ENCODE measurements around the gene ZFYVE9. TPM values are rescaled to one million over a fixed set of nuclear protein-coding genes. Genes with fewer than 3 reads are reported as not detected.
A peak's percentile ranks its signal among the peaks of the same experiment; 100 is the strongest.

The ZFYVE9 gene
- total and polyA plus RNA-seq, 2 of the 4 experiments (the other 2 are of a cell fraction): 8.3 to 28.7 TPM

DNA sequence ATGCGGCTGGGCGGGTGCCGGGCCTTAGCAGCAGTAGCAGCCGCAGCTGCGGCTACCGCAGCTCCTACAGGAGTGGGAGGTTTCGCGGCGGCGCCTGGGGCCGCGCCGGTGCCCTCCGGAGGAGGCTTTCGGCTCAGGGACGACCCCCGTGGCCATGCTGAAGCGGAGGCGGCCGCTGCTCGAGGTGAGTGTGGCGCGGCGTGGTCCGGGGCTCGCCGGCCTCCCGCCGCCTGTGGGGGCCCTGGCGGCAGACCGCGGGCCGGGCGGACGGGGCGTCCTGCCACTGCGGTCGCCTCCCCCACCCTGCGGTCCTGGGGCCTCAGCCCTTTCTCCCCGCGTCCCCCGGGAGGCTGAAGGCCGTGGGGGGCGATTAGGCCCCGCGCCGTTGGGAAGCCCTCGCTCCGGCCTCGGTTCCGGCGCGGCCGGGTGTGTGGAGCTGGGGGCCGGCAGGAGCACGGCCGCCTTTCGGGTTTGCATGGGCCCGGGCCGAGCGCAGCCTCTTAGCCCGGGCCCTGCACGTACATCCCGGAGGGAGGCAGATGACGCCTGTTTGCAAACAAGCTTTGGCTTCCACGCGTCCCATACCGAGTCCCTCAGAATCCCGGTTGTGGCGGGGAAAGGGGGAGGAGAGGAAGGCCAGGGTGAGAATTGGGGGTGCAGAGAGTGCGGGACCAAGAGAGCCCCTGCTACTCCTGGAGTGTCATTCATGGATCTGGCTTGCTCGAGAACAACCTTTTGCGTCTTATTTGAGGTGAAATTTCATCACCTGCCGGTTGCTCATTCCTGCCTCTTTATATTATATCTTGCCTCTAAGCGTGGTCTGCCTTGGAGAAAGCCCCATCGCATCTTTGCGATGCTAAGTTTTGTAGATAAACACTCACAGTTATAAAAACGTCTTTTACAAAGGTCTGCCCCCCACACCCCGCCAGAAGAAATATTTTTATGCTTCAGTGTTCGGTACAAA lies 613 bp downstream of the ZFYVE9 start:
- Histone ChIP-seq H3K4me3 (ENCODE audit: insufficient read depth, low read depth, low read length) (peak overlapping the region; percentile 86), H2AK9ac (replicated peaks; ENCODE audit: low read depth, low read length, poor library complexity) (peak overlapping the region; percentile 81), H2BK20ac (ENCODE audit: low read depth, low read length) (no peak overlapping the region), H3K23ac (ENCODE audit: low read depth, low read length) (peak overlapping the region; percentile 48), H2AK5ac (ENCODE audit: low read depth, low read length) (no peak overlapping the region), H3K79me1 (ENCODE audit: low read depth in 1 of 2, low read length in 2 of 2) (peaks cover 2 to 23% of the 10 kb centered on the region in 2 experiments; a peak in 3 of 4 replicates), H3K4me2 (ENCODE audit: low read depth, low read length) (peak overlapping the region; percentile 92), H3K27ac (ENCODE audit: insufficient read depth, low read length) (peak overlapping the region; percentile 70), H3K4me1 (ENCODE audit: control insufficient read depth, insufficient read depth, low read length) (peaks cover 4% of the 10 kb centered on the region), H3K9me3 (ENCODE audit: control insufficient read depth, insufficient read depth, low read length) (no peaks in the 10 kb centered on the region), H2AFZ (replicated peaks; ENCODE audit: low read length, poor library complexity) (peak overlapping the region; percentile 94), H3K9ac (ENCODE audit: low read depth, low read length) (peak overlapping the region; percentile 93), H3K36me3 (ENCODE audit: control insufficient read depth, insufficient read depth, low read length) (no peaks in the 10 kb centered on the region), H3K4ac (ENCODE audit: low read depth, low read length) (peak overlapping the region; percentile 38), H2BK120ac (ENCODE audit: low read depth, low read length) (peak overlapping the region; percentile 20; the same call in 1 of the 2 replicates), H3K56ac (ENCODE audit: extremely low read depth, insufficient read depth, low read length) (peak overlapping the region; percentile 61; the same call in 1 of the 2 replicates), H4K5ac (ENCODE audit: low read depth, low read length) (peak overlapping the region; percentile 24; the same call in 1 of the 2 replicates), H2BK15ac (ENCODE audit: low read depth, low read length) (no peak overlapping the region), H3K27me3 (ENCODE audit: control insufficient read depth, insufficient read depth, low read length) (no peaks in the 10 kb centered on the region), H3K9me1 (ENCODE audit: insufficient read depth, low read length) (no peaks in the 10 kb centered on the region), H4K20me1 (ENCODE audit: insufficient read depth, low read length) (peaks cover 6% of the 10 kb centered on the region; the same call in 1 of the 2 replicates), H3K14ac (replicated peaks; ENCODE audit: low read depth, low read length) (peak overlapping the region; percentile 54), H4K91ac (ENCODE audit: insufficient read depth, low read depth, low read length) (peak overlapping the region; percentile 12; the same call in 1 of the 2 replicates), H3K18ac (ENCODE audit: low read depth, low read length) (peak overlapping the region; percentile 42), H2BK5ac (ENCODE audit: low read depth, low read length, poor library complexity, severe bottlenecking) (peak overlapping the region; percentile 68), H4K8ac (ENCODE audit: low read depth in 2 of 2, low read length in 2 of 2) (peak overlapping the region in 1 of 2 experiments; percentile 4; a peak in 1 of 4 replicates)
- dilution Hi-C loops (cut with HindIII; ENCODE audit: low sequenced_read_pairs, unreplicated experiment) (no loop called here), in situ Hi-C loops (cut with MboI; ENCODE audit: low sequenced_read_pairs) (no loop called here), intact Hi-C loops (cut with micrococcal nuclease) (loop anchor here (1.0 to 5.0 kb wide), 3 partner anchors 52 to 205 kb away; no protein-coding TSS in a partner anchor)
- TF ChIP-seq SMC3 (IDR thresholded peaks at IDR 0.05; ENCODE audit: low read depth, low read length): no peak
- TF ChIP-seq, protein P1, sequence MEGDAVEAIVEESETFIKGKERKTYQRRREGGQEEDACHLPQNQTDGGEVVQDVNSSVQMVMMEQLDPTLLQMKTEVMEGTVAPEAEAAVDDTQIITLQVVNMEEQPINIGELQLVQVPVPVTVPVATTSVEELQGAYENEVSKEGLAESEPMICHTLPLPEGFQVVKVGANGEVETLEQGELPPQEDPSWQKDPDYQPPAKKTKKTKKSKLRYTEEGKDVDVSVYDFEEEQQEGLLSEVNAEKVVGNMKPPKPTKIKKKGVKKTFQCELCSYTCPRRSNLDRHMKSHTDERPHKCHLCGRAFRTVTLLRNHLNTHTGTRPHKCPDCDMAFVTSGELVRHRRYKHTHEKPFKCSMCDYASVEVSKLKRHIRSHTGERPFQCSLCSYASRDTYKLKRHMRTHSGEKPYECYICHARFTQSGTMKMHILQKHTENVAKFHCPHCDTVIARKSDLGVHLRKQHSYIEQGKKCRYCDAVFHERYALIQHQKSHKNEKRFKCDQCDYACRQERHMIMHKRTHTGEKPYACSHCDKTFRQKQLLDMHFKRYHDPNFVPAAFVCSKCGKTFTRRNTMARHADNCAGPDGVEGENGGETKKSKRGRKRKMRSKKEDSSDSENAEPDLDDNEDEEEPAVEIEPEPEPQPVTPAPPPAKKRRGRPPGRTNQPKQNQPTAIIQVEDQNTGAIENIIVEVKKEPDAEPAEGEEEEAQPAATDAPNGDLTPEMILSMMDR (conservative IDR thresholded peaks at IDR 0.05; ENCODE audit: low read depth, low read length): 0 out of 2 replicates have a peak, but pooled peaks have one; percentile 1
- no peak for TF ChIP-seq RFX5 (IDR thresholded peaks at IDR 0.05; ENCODE audit: low read depth, low read length)
- TF ChIP-seq POLR2A (IDR thresholded peaks at IDR 0.05; ENCODE audit: low read depth, low read length): peak; percentile 54; the same call in 1 of the 2 replicates
- no peak; the same call in 1 of the 2 replicates for TF ChIP-seq MAZ (IDR thresholded peaks at IDR 0.05; ENCODE audit: borderline replicate concordance, low read depth, low read length)
- TF ChIP-seq, protein P2, sequence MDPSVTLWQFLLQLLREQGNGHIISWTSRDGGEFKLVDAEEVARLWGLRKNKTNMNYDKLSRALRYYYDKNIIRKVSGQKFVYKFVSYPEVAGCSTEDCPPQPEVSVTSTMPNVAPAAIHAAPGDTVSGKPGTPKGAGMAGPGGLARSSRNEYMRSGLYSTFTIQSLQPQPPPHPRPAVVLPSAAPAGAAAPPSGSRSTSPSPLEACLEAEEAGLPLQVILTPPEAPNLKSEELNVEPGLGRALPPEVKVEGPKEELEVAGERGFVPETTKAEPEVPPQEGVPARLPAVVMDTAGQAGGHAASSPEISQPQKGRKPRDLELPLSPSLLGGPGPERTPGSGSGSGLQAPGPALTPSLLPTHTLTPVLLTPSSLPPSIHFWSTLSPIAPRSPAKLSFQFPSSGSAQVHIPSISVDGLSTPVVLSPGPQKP (IDR thresholded peaks at IDR 0.05; ENCODE audit: borderline replicate concordance, low read depth, low read length): no peak
- TF ChIP-seq MAFK (IDR thresholded peaks at IDR 0.05; ENCODE audit: low read depth, low read length): no peak
- TF ChIP-seq CEBPB (IDR thresholded peaks at IDR 0.05; ENCODE audit: low read depth, low read length): no peak
- no peak for TF ChIP-seq FOS (IDR thresholded peaks at IDR 0.05; ENCODE audit: low read depth, low read length)
- CTCF ChIA-PET: interaction anchor here (0.7 to 1.2 kb wide), 2 partner anchors 145 to 152 kb away, joined by 3 to 4 read pairs; no protein-coding TSS in a partner anchor
- no TSS peak for BruUV-seq (replicated peaks)
- ATAC-seq (ENCODE audit: low read depth) (peak; percentile 65), DNase-seq (peak; percentile 52)
- WGBS, 2 experiments (ENCODE audit: extremely low coverage in 2 of 2, insufficient read length in 1 of 2): 0% methylated on average over 48 of the region's 80 CpGs; no CpG with 5 or more reads in 1 of the 2 experiments
- POLR2A ChIA-PET (ENCODE audit: unreplicated experiment): interaction anchor here (0.5 to 1.0 kb wide), 2 partner anchors 15 to 149 kb away, joined by 3 to 4 read pairs; no protein-coding TSS in a partner anchor

All from IMR-90 (cell line).